Glomerular visceral epithelial cell (primary cell): ENCODE data around the gene MCCC1.
A peak's percentile ranks its signal among the peaks of the same experiment; 100 is the strongest.

Experiments used
- DNase-seq: peaks from one replicate; pipeline ENCODE4 v3.0.0-alpha.2; 2016; ENCODE audit errors: extremely low spot score

MCCC1 gene

DNA sequence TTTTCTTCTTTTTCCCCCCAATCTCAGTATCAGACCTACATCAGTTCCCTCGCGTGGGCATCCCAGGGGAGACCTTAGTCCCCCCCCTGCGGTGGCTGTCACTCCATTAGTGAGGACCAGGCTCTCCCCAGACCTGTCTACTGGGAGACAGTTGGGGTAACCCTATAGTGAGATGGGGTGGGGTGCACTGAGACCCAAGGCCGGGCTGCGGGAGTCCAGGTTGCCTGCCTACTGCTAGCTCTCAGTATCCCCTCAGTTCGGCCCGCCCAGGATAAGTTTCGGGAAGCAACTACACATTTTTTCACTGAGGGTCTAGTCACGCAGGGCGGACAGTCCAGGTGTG, 118.3 kb downstream of the MCCC1 start:
- no peak for DNase-seq

DNA sequence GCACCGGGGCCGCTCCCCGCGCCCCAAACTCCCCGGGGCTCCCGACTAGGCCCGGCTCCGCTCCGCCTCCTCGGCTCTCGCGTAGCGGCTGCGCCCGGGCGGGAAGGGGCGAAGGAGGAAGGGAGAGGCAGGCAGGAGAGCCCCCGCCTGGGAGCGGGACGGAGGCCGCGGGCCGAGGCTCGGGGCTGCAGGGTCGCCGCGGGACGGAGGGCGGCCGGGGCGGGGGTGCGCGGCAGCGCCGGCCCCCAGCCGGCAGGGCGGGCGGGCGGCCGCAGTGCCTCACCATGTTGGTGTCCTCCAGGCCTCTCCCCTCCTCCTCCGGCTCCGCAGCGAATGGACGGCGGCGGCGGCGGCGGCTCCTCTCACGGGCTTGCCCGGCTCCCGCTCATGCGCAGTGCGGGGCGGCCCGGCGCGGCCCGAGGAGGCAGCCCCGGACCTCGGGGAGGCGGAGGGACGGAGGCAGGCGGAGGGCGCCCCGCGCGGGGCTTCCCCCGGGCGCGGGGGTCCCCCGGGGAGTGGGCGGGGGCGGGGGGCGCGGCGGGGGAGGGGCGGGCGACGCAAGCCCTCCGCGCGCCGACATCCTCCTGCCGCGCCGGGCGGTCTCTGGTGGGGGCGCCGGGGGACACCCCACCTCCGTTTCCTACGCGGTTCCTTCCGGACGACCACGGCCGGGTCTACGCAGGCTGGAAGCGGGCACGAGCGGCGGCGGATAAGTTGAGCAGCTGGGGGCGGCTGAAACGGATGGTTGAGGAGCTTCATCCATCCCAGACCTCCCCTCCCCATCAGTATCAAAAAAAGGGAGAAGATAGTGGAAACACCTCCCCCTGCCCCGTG, 118.9 kb downstream of the MCCC1 start, which contains the start of gene DCUN1D1:
Gene DCUN1D1 (minus strand): TSS at position 335 of the 834 bp plus-strand sequence. CDS start 49 bp downstream, at position 286.
- DNase-seq = peak; percentile 89

DNA sequence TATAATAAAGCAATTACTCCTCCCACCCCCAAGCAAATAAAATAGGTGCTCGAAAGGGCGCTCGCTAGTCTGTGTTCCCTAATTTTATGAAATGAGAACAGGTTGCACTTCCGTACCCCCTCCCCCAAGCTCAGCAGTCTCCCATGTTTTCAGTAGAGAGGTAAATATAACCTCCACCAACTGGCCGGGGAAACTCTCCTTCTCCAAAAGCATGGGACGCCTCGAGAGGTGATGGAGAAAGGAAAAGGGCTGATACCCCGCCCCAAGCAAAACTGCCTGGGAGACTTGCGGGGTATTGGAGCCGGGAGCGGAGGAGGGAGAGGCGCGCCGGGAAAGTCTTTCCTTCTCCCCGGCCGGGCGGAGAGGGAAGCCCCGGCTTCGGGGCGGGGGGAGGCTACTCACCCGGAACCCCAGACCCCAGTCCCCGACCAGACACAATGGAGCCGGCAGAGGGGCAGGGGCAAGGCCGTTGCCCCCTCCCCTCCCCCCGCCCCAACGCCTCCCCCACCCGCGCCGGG, 119.6 kb downstream of the MCCC1 start:
- peak; percentile 23 for DNase-seq

DNA sequence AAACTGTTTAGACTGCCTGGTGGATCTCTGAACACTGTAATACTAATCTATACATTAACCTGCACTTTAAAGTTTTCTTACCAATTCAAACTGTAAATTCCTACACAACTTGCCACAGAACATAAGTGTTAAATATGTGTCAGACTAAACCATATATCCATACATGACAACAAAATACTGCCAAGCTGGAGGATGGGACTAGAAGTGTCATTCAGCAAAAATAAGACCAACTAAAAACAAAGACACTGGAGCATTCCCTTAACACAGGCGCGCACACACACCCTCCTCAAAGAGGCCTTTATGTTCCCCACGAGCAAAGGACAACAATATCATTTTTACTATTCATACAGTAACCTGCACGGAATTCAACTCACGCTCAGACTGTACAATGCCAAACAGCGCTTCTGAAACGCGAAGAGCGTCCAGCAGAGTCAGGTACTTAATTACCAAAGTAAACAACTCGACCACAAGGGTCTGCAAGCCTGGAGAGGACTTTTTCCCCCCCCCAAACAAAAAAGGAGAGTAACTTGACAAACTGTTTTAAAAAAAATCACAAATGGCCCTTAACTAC, 120.1 kb downstream of the MCCC1 start:
- DNase-seq = no peak

DNA sequence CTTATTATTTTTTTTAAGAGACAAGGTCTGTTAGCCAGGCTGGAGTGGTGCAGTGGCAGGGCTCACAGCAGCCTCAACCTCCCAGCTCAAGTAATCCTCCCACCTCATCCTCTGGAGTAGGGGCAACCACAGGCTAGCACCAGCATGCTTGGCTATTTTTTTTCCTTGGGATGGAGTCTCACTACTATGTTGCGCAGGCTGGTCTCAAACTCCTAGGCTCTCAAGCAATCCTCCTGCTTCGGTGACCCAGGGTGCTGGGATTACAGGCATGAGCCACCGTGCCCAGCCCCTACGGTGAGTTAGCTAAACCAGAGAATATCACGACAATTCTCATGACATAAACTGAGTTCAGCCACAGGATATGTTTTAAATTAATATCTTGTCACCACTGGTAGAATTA, 120.9 kb downstream of the MCCC1 start:
- no peak for DNase-seq

DNA sequence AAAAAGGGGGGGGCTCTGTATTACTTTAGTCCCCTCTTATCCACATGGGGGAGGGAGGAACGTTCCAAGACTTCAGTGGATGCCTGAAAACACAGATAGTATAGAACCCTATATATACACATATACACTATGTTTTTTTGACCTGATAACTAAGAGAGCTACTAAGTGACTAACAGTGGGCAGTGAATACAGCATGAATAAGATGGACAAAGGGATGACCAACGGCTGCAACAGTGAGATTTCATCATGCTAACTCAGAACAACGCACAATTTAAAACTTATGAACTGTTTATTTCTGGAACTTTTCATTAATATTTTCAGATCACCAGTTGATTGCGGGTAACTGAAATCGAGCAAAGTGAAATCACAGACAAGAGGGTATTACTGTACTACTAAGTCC, 126.2 kb downstream of the MCCC1 start:
- DNase-seq = no peak

DNA sequence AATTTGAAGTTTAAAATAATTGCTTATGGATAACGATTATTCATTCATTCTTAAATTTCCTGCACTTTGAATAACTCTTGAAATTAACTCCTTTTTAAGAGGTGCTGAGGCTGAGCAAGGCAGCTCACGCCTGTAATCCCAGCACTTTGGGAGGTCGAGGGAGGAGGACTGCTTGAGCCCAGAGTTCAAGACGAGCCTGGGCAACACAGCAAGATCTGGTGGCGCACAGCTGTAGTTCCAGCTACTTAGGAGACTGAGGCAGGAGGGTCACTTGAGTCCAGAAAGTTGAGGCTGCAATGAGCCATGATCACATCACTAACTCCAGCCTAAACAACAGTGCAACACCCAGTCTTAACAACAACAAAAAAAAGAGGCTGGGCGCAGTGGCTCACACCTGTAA, 126.9 kb downstream of the MCCC1 start:
- no peak for DNase-seq

DNA sequence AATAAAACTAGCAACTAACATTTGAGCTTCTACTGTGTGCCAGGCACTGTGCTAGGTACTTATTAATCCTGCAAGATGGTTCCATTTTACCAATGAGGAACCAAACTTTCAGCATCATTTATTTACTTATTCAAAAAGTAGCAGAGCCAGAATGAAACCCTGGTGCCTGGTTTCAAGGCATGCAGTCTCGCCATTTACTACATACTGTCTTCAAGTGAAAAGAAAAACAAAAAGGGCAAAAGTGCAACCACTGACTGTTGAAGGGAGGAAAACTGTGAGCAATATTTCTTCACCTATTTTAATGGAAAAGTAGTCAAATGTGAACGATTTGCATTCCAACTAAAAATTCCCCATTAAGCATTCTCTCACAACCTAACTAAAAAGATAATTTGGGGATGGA, 127.7 kb downstream of the MCCC1 start:
- peak; percentile 6 for DNase-seq

DNA sequence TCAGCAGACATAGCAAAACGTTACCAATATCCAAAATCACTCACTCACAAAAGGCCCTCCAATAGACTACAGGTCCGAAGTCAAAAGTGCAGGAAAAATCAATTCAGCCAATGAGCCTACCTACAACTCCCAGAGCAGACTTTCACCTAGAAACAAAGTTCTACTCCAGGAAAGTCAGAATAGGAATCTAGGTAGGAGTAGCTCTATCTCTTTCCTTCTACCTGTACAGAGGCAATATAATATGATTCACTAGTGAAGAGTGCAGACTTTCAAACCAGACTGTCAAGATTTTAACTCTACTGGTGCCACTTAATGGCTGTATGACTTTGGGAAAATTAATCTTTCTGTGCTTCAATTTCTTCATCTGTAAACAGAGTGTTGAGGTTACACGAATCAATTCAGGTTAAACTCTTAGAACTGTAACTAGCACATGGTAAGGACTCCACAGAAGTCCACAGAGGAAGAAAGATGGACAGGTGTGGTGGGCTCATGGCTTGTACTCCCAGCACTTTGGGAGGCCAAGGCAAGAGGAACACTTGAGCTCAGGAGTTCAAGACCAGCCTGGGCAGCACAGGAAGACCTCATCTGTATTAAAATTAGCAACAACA, 128.4 kb downstream of the MCCC1 start:
- DNase-seq = no peak

DNA sequence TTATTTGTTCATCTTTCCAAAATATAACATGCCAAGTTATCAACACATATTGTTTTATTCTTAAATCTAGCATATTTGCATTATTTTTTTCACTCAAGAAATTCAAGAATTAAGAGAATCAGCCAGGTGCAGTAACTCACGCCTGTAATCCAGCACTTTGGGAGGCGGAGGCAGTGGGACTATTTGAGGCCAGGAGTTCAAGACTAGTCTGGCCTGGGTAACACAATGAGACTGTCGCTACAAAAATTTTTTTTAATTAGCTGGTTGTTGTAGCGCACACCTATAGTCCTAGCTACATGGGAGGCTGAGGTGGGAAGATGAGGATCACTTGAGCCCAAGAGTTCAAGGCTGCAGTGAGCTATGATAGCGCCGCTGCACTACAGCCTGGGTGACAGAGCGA, 129.4 kb downstream of the MCCC1 start:
- no peak for DNase-seq

DNA sequence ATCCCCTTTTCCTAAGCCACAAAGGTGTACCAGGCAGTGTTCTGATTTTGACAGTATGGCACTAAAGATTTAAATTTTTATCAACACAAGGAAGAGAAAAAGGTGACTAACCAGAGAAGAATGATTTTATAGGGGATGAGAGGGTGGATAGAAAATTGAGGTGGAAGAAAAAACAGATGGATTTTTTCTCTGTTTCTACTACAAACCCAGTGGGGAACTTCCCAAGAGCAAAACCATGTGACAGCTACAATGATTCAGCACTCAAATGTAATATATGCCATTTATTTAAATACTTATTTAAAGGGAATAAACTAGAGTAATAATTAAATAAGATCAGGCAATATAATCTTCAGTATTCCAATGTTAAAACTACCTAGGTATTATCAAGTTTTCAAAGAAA, 130.0 kb downstream of the MCCC1 start:
- DNase-seq = peak; percentile 21

DNA sequence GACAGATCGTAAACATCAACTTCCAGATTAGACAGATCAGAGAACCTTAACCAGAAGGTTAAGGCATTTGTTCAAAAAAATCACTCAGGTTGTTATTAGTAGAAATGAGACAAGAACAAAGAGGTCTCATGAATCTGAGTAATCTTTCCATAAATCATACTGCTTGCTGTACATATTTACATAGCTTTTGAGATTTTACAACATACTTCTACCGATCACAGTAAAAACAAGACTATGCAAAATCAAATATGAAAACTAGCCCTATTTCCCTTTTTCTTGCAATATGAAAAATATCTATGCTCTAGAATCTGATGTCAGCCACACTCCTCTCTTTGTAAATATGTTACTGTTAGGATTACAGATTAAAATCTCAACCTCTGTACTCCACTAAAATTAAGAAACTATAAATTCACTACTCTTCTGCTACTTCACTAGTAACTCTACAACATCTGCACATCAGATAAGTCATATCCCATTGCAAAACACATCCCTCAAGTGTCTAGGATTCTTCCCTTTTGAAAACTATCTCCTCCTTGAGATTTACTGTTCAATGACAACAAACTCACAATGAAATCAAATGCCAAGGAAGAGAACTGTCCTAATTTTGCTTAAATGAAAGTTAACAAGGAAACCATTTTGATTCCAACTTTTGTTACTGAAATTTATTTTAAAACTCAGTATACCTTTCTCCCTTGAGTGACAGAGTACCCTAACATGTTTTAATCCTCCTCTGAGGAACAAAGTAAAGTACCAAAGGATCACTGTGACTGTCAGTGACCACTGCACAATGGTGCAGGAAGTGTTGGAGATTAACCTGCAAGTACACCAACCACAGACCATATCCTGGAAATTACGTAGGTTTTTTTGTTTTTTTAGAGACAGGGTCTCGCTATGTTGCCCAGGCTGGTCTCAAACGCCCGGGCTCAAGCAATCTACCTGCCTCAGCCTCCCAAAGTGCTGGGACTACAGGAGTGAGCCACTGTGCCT, 131.8 kb downstream of the MCCC1 start:
- no peak for DNase-seq

DNA sequence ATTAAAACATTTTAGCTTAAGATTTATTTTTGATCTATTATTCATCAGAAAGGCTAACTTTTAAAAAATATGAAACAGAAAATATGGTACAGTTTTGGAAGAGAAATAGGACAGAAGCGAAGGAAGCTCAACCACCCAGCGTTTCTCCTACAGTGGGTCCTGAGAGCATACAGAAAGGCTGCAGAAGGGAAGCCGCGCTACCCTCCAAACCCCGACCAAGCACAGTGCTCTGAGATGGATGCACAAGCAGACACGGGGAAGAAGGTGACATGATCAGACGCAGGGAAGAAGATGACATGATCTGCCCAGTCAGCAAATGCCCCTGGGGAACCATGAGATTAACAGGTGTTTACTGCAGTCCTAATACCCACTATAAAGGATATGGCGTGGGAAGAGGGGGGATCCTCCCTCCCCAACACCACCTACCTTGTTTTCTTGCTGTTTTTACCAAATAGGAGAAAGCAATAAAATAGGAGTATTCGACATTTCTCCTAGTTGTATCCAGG, 133.4 kb downstream of the MCCC1 start:
- no peak for DNase-seq
